ENCODE results near the gene CCDC97. TPM values are rescaled to one million over a fixed set of nuclear protein-coding genes. Genes with fewer than 3 reads are reported as not detected.
A peak's percentile ranks its signal among the peaks of the same experiment; 100 is the strongest.

CCDC97 gene
- total RNA-seq = 10 to 100 TPM in 3 of 4 donors, 1 to 10 TPM in 1; 8.6 to 15.3 (median 15.1) TPM

- Histone ChIP-seq H3K27me3 (no peaks in the 10 kb centered on the region), H3K4me3 (peak within 1 kb of the TSS; percentile 62 to 80 (median 73)), H3K27ac (peak within 1 kb of the TSS; percentile 88 to 95 (median 93)), H3K9me3 (no peaks in the 10 kb centered on the region), H3K4me1 (peaks cover 35 to 42% of the 10 kb centered on the region in 2 donors), H3K36me3 (peaks cover 0 to 42% of the 10 kb centered on the region in 2 donors)
- DNase-seq (peak; percentile 72 to 82), ATAC-seq (peak; percentile 76 to 78)
- in situ Hi-C loops (cut with MboI; ENCODE audit: low sequenced_read_pairs in 4 of 4) (loop anchor here in 1 of 4 donors (5.0 kb wide), 2 partner anchors 43 to 103 kb away; no protein-coding TSS in a partner anchor), intact Hi-C loops (cut with DNase I; ENCODE audit: low total_unique reads) (no loop called here)
- TF ChIP-seq POLR2A (IDR thresholded peaks at IDR 0.05) = peak; percentile 65 to 72
- peak in 2 of 5 experiments; percentile 23 to 36 for TF ChIP-seq CTCF (IDR thresholded peaks at IDR 0.05 in 4 of 5, conservative IDR thresholded peaks at IDR 0.05 in 1 of 5)
Observed at GRCh38 chr19:41310033-41310831, at the start of gene CCDC97. Gene CCDC97, plus strand, starts transcription at chr19:41310172. Its CDS starts 139 bp downstream, at chr19:41310311.

- in situ Hi-C loops (cut with MboI; ENCODE audit: low sequenced_read_pairs in 4 of 4) = loop anchor here in 3 of 4 donors (5.0 to 25.0 kb wide), 2 partner anchors 59 to 599 kb away; no protein-coding TSS in a partner anchor
Observed at GRCh38 chr19:41261474-41262190, 48.3 kb upstream of the CCDC97 start.

GRCh38 chr19:41263042-41263849, 46.7 kb upstream of the CCDC97 start:
- DNase-seq = peak; percentile 44 to 67
- in situ Hi-C loops (cut with MboI; ENCODE audit: low sequenced_read_pairs in 4 of 4) = loop anchor here in 3 of 4 donors (5.0 to 25.0 kb wide), 2 partner anchors 61 to 601 kb away; no protein-coding TSS in a partner anchor
- H3K27ac ChIP-seq = peak overlapping the region; percentile 97 to 100 (median 99)

More at GRCh38 chr19:41261474-41262190, 48.3 kb upstream of the CCDC97 start:
- intact Hi-C loops (cut with DNase I; ENCODE audit: low total_unique reads) = loop anchor here (1.0 to 10.0 kb wide), 6 partner anchors 35 to 597 kb away; partner anchors contain the start of genes B9D2 and DMAC2
- no peaks in the 10 kb centered on the region for H3K9me3 ChIP-seq
- peaks cover 16 to 19% of the 10 kb centered on the region in 2 donors for H3K4me1 ChIP-seq
- H3K36me3 ChIP-seq = no peaks in the 10 kb centered on the region
- peak overlapping the region; percentile 97 to 100 (median 99) for H3K27ac ChIP-seq
- TF ChIP-seq CTCF (IDR thresholded peaks at IDR 0.05 in 4 of 5, conservative IDR thresholded peaks at IDR 0.05 in 1 of 5) = no peak
- no peak for TF ChIP-seq POLR2A (IDR thresholded peaks at IDR 0.05)
- peak overlapping the region; percentile 64 to 91 (median 76) for H3K4me3 ChIP-seq
- no peaks in the 10 kb centered on the region for H3K27me3 ChIP-seq
- DNase-seq = no peak
- no peak for ATAC-seq

More at GRCh38 chr19:41263042-41263849, 46.7 kb upstream of the CCDC97 start:
- peak; percentile 88 to 98 for TF ChIP-seq POLR2A (IDR thresholded peaks at IDR 0.05)
- TF ChIP-seq CTCF (IDR thresholded peaks at IDR 0.05 in 4 of 5, conservative IDR thresholded peaks at IDR 0.05 in 1 of 5) = no peak
- Histone ChIP-seq H3K9me3 (no peaks in the 10 kb centered on the region), H3K4me1 (peaks cover 26 to 32% of the 10 kb centered on the region in 2 donors), H3K4me3 (peak overlapping the region; percentile 64 to 91 (median 76)), H3K27me3 (no peaks in the 10 kb centered on the region), H3K36me3 (peaks cover 0 to 3% of the 10 kb centered on the region in 2 donors)
- peak; percentile 27 to 85 for ATAC-seq
- intact Hi-C loops (cut with DNase I; ENCODE audit: low total_unique reads) = loop anchor here (1.0 to 10.0 kb wide), 6 partner anchors 45 to 598 kb away; partner anchors contain the start of genes B9D2, BCKDHA, DMAC2 and EXOSC5

All from gastrocnemius medialis (tissue), 4 donors.